Stimulated activated CD4-positive, alpha-beta T cell treated with anti-CD3 and anti-CD28 coated beads, Interleukin-1b, Interleukin-23, amount 100 ng/mL, for 1 hour (primary cell): Measurements from ENCODE around the gene OR4Q2.
"Not testable (repeated sequence)": the region's sequence is repeated elsewhere in the genome, so short reads cannot be mapped to it uniquely, and the experiment has no call there.

Experiments
- DNase-seq, 2 donors: peaks; one replicate each; pipeline ENCODE4 v3.0.0-alpha.2; 2020; ENCODE audit warnings: low read depth in 2 of 2

Gene OR4Q2

GRCh38 chr14:20001863-20002262 lies at the start of gene OR4Q2:
TSS of gene OR4Q2 (plus strand) at chr14:20002163.
- no peak for DNase-seq

DNA sequence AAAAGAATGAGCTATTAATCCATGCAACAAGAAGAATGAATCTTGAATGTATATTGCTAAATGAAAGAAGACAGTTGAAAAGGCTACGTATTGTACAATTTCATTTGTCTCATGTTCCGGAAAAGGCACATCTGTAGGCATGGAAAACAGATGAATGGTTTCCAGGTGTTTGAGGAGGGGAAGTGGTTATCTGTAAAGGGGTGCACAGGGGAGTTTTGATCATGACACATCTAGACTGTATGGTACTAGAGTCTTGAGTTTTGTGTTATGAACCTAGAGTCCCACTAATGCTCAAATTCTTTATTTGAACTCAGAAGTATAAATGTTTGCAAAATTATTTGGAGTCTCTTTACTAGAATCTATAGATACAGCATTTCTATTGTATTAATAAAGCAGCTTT lies 32.2 kb upstream of the OR4Q2 start:
- DNase-seq = not testable (repeated sequence)

GRCh38 chr14:19974844-19975243 lies 27.1 kb upstream of the OR4Q2 start:
- no peak for DNase-seq

DNA sequence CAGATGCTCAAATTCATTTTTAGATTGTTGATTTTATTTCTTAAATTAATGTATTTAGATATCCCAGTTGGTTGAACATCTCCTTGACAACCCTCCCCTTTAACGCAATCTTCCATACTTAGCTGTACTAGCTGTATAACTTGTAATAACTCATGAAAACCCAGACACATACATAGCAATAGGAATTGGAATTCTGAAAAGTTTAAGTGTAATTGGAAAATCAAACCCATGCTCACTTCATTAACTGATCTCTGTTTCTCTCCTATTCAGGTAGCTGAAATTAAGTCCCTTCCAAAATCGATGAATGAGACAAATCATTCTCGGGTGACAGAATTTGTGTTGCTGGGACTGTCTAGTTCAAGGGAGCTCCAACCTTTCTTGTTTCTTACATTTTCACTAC lies 26.7 kb upstream of the OR4Q2 start, which contains the start of gene OR4K15:
OR4K15 (plus strand) TSS at position 301 of the 400 bp plus-strand sequence; CDS start at position 301, 0 bp downstream.
- DNase-seq = no peak

- no peak for DNase-seq
These were observed 8.5 kb upstream of the OR4Q2 start for GRCh38 chr14:19993438-19993837.

DNA sequence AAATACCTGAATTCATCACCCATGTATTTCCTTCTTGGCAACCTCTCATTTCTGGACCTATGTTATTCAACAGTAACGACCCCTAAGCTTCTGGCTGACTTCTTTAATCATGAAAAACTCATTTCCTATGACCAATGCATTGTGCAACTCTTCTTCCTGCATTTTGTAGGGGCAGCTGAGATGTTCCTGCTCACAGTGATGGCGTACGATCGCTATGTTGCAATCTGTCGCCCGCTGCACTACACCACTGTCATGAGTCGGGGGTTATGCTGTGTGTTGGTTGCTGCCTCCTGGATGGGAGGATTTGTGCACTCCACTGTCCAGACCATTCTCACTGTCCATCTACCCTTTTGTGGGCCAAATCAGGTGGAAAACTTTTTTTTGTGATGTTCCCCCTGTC lies 356 bp downstream of the OR4Q2 start:
- no peak for DNase-seq

DNA sequence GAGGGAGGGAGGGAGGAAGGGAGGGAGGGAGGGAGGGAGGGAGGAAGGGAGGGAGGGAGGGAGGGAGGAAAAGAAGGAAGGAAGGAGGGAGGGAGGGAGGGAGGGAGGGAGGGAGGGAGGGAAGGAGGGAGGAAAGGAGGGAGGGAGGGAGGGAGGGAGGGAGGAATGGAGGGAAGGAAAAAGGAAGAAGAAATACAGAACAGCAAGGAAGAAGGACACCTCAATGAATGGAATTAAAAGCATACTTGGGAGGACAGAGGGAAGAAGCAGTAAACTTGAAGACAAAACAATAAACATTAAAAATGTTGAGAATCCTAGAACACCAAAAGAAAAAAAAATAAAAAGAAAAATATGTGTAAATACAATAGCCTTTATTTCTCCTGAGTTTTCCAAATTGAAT lies 6.2 kb downstream of the OR4Q2 start:
- DNase-seq = no peak

DNA sequence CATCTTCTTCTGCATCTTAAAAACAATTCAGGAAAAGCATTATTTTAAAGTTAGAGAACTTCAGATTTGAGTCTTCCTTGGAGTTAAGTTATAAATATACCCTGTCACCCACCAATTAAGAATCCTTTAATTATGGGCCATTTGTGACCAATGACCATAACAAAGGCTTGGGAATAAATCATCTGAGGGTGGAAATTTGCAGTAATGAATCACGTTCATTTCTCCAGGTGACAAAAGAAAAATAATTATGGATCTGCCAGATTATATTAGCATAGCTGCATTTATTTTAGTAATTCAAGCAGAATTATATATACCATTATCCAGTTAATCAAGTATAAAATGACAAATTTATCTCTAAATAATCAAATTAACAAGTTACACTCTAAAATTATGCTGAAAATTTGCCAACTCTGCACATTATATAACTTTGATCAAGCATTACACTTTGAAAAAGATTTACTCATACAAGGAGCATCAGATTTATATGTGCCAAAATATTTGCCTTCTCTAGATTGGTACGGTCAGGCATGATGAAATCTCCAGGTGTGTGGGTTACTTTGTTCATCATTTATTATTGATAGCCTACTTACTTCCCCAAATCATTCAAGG lies 17.4 kb downstream of the OR4Q2 start, which contains the start of gene OR4K14:
OR4K14 (minus strand) TSS at position 51 of the 609 bp plus-strand sequence. CDS start 4,114 bp downstream, outside the sequence.
- no peak for DNase-seq

DNA sequence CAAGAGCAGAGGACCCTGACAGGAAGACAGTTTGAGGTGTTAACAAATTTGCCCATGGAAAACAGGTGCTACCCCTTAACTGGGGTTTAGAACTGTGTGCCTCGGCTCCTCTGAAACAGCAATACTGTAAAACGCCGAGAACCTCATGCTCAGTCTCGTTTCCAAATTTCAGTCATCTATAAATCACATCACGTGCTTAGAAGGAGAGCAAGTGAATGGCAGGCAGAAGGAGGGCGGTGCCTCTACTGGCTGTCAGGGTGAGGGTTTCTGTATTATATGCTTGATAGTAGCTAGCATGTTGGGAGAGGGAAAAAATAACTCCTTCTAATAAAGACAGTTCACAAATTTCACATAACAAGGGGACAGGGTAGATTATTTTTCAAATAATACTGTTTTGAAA lies 29.1 kb downstream of the OR4Q2 start:
- DNase-seq = no peak

DNA sequence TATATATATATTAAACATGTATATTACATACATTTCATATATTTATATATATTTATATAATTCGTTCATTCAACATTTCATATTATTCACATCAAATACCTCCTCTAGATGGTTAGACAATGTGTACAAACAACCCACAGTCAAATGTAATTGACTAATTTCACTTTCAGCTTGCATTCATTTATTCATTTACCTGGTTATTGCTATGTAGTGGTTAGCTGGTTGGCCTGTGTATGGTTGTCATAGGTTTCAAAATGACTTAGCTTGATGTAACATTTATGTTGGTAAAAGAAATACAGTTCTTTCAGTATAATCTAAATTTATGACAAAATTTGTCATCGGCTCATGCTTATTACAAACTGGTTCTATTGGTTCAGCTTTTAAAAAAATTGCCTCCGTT lies 33.5 kb downstream of the OR4Q2 start:
- DNase-seq = no peak

DNA sequence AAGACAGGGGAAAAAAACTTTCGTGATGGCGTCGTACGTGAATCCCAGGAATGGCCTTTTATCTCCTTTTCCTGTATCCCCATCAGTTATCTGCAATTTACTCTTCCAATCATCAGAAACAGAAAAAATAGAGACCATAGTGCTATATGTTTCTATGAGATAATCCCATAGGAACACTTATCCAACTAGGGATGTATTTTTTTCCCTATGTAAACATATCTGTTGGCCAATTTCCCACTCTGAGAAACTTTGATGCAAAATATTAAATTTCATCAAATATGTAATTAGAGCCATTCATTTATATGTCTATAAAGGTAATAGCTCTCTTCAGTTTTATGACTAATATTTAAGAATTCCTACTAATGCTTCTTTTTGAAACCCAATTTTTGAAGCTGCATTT lies 34.0 kb downstream of the OR4Q2 start, which contains the start of gene OR4K13:
OR4K13 (minus strand) TSS at position 101 of the 400 bp plus-strand sequence. CDS start 1,280 bp downstream, outside the sequence.
- no peak for DNase-seq

GRCh38 chr14:20044243-20044642 lies 42.3 kb downstream of the OR4Q2 start:
- DNase-seq = no peak

GRCh38 chr14:20048202-20048601 lies 46.2 kb downstream of the OR4Q2 start:
- DNase-seq = no peak
